ENCODE measurements around the gene NTN1. TPM values are rescaled to one million over a fixed set of nuclear protein-coding genes. Genes with fewer than 3 reads are reported as not detected.

The NTN1 gene
- total RNA-seq, 1 experiment from 2014 or later: 1.2 TPM

GRCh38 chr17:9001559-9001958 lies 19.8 kb upstream of the NTN1 start:
- Histone ChIP-seq H3K79me2 (ENCODE audit: insufficient read depth, low read length) (no peaks in the 10 kb centered on the region), H3T11ph (ENCODE audit: low read length) (no peak overlapping the region), H2BK120ac (ENCODE audit: low read depth, low read length, poor library complexity, severe bottlenecking) (no peak overlapping the region), H3K79me1 (ENCODE audit: insufficient read depth, low read depth, low read length, poor library complexity, severe bottlenecking) (no peaks in the 10 kb centered on the region), H4K8ac (replicated peaks; ENCODE audit: insufficient read length, low read depth, low read length) (no peak overlapping the region), H3K27ac (ENCODE audit: insufficient read length, low read depth, low read length) (no peak overlapping the region), H3K4ac (ENCODE audit: low read depth, low read length) (no peak overlapping the region), H2BK12ac (ENCODE audit: insufficient read length, low read depth, low read length) (no peak overlapping the region), H4K20me1 (ENCODE audit: control insufficient read depth, insufficient read depth, insufficient read length) (no peaks in the 10 kb centered on the region), H3K14ac (ENCODE audit: insufficient read depth, low read length) (no peak overlapping the region), H2BK5ac (ENCODE audit: insufficient read length, low read length) (no peak overlapping the region), H3K9me3 (ENCODE audit: control insufficient read depth, low read depth, low read length) (no peaks in the 10 kb centered on the region), H3K4me1 (ENCODE audit: insufficient read depth, low read length) (no peaks in the 10 kb centered on the region), H3K56ac (ENCODE audit: insufficient read length, low read depth, low read length) (no peak overlapping the region), H2BK15ac (ENCODE audit: low read depth, low read length) (no peak overlapping the region), H4K91ac (ENCODE audit: insufficient read length, low read depth, low read length) (no peak overlapping the region), H2AK5ac (ENCODE audit: insufficient read length, low read length) (no peak overlapping the region), H3K9ac (ENCODE audit: extremely low read depth, insufficient read length, low read length) (no peak overlapping the region), H3K18ac (ENCODE audit: insufficient read length, low read depth, low read length) (no peak overlapping the region), H2AFZ (ENCODE audit: low read length) (no peak overlapping the region), H3K23me2 (ENCODE audit: insufficient read length, low read depth, low read length, poor library complexity, severe bottlenecking) (peaks cover 16% of the 10 kb centered on the region), H3K27me3 (ENCODE audit: insufficient read depth, low read length) (peaks cover 47% of the 10 kb centered on the region), H4K5ac (ENCODE audit: insufficient read length, low read depth, low read length) (no peak overlapping the region), H2BK20ac (ENCODE audit: low read depth, low read length, poor library complexity, severe bottlenecking) (no peak overlapping the region), H3K4me2 (ENCODE audit: insufficient read depth, insufficient read length, low read length) (no peak overlapping the region), H3K23ac (ENCODE audit: insufficient read length, low read depth, low read length) (no peak overlapping the region)
- WGBS (ENCODE audit: extremely low coverage, insufficient read length, low lambda C conversion rate): no CpG with 5 or more reads among the region's 3 CpGs
- TF ChIP-seq CTCF (conservative IDR thresholded peaks at IDR 0.05): no peak
- Mint-ChIP-seq H3K4me1 (peaks cover 11 to 22% of the 10 kb centered on the region in 2 experiments), H3K27ac (no peak overlapping the region), H3K36me3 (ENCODE audit: insufficient read depth in 1 of 3, low read depth in 3 of 3) (no peaks in the 10 kb centered on the region; a peak in 1 of 7 replicates), H3K27me3 (ENCODE audit: low read depth) (peaks cover 79% of the 10 kb centered on the region), H3K9me3 (peaks cover 4 to 9% of the 10 kb centered on the region in 2 experiments; a peak in 3 of 5 replicates), H3K4me3 (no peak overlapping the region)
- no peak for DNase-seq
